HG03135 (cell line): ENCODE data around the gene NLRC5.
"Not testable (repeated sequence)": the region's sequence is repeated elsewhere in the genome, so short reads cannot be mapped to it uniquely, and the experiment has no call there.

Experiments
- ATAC-seq: cut with Tn5 transposase; IDR thresholded peaks from one replicate; pipeline ENCODE4 v1.9.1; 2021; ENCODE audit warnings: mild to moderate bottlenecking, moderate library complexity; ENCODE audit not compliant: unreplicated experiment

The NLRC5 gene

GRCh38 chr16:57000271-57001025, 11.1 kb downstream of the NLRC5 start:
- ATAC-seq, result no peak

GRCh38 chr16:57001026-57001679, 11.8 kb downstream of the NLRC5 start:
- ATAC-seq, result no peak

GRCh38 chr16:57003439-57004386, 14.4 kb downstream of the NLRC5 start:
- ATAC-seq, result no peak

DNA sequence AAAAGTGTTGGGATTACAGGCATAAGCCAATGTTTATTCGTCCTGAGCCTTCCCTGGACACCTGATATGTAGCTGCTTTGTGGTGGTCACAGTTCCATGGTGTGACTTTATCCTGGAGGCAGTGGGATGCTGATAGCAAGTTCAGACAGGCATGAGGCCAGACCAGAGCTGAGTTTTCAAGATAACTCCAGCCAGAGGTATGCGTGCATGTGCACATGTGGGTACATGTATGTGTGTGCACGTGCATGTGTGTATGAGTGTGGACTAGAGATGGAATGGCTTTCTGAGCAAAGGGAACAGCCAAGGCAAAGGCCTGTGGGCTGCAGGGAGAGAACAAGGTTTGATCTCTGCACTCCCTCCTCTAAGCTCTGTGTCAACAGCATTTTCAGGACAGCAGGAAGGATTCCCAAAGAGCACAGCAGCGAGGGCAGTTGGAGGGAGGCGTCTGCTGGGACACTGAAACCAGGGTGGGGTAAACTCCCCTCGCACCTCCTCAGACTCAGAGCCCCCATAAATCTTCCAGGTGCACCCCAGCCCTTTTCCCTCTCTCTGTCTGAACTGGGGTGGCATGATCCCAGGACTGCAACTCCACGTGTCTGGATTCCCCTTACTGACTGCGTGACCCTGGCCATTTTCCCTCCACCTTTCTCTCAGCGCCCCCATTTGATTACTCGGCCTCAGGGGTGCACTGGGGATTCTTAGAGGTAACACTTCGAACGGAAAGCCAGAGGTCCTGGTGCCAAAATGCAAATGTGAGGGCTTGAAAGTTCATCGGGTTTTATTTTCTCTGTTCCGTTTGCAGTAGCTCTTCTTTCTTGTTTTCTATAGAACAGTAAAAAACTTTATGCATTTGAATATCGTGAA, 15.3 kb downstream of the NLRC5 start:
- no peak for ATAC-seq

DNA sequence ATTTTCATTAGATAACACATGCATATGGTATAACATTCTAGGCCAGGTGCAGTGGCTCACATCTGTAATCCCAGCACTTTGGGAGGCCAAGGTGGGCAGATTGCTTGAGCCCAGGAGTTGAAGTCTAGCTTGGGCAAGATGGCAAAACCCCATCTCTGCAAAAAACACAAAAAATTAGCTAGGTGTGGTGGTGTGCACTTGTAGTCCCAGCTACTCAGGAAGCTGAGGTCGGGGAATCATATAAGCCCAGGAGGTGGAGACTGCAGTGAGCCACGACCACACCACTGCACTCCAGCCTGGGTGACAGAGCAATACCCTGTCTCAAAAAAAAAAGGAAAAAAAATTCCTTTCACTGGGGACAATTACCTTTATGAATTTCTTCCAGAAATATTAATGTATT, 16.2 kb downstream of the NLRC5 start:
- ATAC-seq, result not testable (repeated sequence)

- ATAC-seq, result no peak
Measured at GRCh38 chr16:57007050-57007449, 17.7 kb downstream of the NLRC5 start.

DNA sequence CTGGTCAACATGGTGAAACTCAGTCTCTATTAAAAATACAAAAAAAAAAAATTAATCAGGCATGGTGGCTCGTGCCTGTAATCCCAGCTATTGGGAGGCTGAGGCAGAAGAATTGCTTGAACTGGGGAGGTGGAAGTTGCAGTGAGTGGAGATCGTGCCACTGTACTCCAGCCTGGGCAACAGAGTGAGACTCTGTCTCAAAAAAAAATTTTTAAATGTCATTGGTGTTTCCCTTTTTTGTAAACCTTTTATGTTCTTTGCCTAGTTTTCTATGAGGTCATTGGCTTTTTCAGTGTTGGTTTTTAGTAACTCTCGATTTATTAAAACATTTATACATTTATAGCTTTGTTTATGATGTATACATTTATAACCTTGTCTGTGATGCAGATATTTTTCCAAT, 18.2 kb downstream of the NLRC5 start:
- ATAC-seq, result no peak

DNA sequence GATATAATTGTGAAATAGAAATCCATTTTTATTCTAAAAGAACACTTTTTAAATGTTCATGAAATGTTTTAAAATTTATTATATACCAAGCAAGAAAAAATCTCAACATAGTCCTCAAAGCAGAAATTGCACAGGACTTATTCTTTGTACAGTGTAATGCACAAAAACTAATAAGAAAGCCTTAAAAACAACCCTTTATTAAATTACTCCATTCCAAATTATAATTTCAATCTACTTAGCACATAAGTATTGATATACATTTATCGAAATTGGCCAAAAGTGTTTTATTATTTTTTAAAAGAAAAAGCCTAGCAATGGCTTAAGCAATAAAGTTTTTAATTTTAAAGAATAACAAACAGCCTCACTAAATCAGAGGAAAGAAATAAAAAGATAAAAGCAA, 19.1 kb downstream of the NLRC5 start:
- no peak for ATAC-seq

- no peak for ATAC-seq
Measured at GRCh38 chr16:57009643-57010170, 20.4 kb downstream of the NLRC5 start.

DNA sequence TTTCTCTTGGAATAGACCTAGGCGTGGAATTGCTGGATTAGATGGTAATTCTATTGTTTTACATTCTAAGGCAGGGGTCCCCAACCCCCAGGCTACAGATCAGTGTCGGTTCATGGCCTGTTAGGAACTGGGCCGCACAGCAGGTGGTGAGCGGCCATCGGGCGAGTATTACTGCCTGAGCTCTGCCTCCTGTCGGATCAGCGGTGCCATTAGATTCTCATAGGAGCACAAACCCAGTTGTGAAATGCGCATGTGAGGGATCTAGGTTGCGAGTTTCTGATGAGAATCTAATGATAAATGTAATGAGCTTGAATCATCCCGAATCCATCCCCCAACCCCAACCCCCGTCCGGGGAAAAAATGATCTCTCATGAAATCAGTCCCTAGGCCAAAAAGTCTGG, 23.0 kb downstream of the NLRC5 start:
- ATAC-seq, result no peak

GRCh38 chr16:57013229-57013628, 23.9 kb downstream of the NLRC5 start:
- no peak for ATAC-seq

- no peak for ATAC-seq
Measured at GRCh38 chr16:57013902-57014301, 24.5 kb downstream of the NLRC5 start.

- ATAC-seq, result no peak
Measured at GRCh38 chr16:57016301-57016700, 26.9 kb downstream of the NLRC5 start.

DNA sequence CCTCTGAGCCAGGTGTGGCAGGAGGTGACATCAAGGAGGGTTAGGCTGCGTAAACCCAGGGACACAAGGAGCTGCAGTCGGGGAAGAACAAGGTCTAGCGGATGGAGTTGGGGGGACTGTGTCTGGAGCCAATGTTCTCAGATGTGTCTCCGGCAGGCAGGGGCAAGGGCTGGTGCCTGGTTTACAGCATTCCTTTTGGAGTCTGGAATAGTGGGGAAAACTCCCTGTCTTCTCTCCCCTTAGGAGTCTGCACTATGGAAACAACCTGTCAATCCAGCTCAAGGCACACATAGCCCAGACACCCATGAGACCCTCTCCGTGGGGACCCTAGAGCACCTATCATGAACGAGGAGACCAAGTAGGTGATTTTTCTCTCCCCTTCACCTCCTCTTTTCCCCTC, 27.5 kb downstream of the NLRC5 start:
- no peak for ATAC-seq

DNA sequence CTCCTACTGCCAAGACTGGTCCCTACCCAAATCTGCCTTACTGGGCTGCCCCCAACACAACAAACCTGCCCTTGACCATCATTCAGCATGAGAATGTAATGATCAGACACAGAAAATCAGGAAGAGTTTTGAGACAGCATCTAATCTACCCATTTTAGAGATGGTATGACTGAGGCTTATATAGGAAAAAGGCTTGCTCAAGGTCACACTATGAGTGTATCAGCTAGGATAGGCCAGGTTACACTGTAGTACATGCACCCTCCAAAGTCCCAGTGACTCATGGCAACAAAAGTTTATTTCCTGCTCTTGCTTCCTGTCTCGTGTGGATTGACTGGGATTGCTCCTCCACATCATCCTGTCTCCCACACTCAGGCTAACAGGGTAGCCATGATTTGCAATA, 27.9 kb downstream of the NLRC5 start:
- no peak for ATAC-seq

GRCh38 chr16:57019746-57020145, 30.4 kb downstream of the NLRC5 start:
- no peak for ATAC-seq

- ATAC-seq, result no peak
Measured at GRCh38 chr16:57020651-57021050, 31.3 kb downstream of the NLRC5 start.

- ATAC-seq, result no peak
Measured at GRCh38 chr16:57021757-57022156, 32.4 kb downstream of the NLRC5 start.

DNA sequence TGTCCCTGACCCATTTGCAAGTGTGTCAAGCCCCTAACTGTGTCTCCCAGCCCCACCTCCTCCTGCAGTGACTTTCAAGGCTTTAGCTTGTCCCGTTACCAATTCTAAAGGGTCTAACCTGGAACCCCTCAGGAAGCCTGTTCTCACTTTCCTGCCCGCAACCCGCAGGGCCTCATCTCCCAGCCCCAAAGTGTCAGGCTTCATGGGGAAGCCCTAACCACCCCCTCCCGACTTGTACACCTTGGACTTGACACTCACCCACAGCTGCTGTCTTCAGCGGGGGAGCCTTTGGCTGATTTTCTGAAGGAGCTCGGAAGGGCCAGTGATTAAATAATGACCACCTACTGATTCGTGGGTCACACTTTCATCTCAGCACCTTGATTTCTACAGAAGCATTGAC, 33.1 kb downstream of the NLRC5 start:
- no peak for ATAC-seq

DNA sequence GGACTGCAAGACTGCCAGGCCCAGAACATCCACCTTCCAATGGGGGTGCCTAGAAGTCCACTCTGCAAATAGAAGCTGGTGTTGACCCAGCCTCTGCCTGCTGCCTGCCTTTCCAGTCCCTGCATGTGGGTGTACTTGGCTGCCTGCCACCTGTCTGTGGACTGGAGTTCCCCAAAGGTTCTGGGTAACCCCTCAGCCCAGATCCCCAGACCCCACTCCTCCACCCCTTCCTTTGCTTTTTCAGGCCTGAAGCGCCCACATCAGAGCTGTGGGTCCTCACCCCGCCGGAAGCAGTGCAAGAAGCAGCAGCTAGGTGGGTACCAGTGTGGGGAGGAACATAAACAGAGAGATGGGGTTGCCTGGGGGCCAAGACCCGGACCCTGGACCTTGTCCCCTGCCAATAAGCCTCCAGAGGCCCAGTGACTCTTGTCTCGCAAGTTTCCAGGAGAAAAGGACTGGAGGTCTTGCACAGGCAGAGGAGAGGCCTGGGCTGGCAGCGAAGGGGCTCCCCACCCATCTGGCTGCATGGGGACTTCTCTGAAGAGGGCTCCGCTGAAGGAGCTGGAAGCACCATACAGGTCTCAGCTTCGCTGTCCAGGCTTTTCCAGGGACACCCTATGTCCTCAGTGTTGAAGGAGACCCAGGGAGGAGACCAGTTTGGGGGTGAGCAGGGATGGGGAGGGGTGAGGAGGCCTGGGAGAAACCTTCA, 34.3 kb downstream of the NLRC5 start:
- ATAC-seq, result no peak
